ENCODE measurements around the gene BMP10. TPM values are rescaled to one million over a fixed set of nuclear protein-coding genes. Genes with fewer than 3 reads are reported as not detected.

Gene BMP10
- total and polyA plus RNA-seq, 2 of the 8 experiments (the other 6 are each of a cell fraction or from before 2014, with no cell fraction given) = not detected

DNA sequence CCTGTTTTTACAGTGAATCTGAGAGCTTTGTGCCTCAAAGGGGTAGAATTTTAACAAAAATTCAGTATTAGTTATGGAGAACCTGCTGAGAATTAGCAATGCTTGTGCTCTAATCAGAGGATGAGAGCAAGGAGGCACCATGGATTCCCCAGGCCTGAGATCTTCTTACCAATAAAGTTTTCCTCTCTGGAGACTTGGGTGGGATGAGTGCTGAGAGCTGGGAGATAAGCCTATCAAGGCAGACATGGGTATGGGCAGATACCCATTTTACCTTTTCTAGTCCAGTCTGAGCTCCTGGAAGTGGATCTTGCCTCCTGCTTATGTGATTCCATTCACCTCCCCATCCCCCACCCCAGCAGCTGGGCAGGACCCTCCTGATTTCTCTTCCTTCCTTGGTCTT lies 53.9 kb downstream of the BMP10 start (continued):
- TF ChIP-seq, protein P1, sequence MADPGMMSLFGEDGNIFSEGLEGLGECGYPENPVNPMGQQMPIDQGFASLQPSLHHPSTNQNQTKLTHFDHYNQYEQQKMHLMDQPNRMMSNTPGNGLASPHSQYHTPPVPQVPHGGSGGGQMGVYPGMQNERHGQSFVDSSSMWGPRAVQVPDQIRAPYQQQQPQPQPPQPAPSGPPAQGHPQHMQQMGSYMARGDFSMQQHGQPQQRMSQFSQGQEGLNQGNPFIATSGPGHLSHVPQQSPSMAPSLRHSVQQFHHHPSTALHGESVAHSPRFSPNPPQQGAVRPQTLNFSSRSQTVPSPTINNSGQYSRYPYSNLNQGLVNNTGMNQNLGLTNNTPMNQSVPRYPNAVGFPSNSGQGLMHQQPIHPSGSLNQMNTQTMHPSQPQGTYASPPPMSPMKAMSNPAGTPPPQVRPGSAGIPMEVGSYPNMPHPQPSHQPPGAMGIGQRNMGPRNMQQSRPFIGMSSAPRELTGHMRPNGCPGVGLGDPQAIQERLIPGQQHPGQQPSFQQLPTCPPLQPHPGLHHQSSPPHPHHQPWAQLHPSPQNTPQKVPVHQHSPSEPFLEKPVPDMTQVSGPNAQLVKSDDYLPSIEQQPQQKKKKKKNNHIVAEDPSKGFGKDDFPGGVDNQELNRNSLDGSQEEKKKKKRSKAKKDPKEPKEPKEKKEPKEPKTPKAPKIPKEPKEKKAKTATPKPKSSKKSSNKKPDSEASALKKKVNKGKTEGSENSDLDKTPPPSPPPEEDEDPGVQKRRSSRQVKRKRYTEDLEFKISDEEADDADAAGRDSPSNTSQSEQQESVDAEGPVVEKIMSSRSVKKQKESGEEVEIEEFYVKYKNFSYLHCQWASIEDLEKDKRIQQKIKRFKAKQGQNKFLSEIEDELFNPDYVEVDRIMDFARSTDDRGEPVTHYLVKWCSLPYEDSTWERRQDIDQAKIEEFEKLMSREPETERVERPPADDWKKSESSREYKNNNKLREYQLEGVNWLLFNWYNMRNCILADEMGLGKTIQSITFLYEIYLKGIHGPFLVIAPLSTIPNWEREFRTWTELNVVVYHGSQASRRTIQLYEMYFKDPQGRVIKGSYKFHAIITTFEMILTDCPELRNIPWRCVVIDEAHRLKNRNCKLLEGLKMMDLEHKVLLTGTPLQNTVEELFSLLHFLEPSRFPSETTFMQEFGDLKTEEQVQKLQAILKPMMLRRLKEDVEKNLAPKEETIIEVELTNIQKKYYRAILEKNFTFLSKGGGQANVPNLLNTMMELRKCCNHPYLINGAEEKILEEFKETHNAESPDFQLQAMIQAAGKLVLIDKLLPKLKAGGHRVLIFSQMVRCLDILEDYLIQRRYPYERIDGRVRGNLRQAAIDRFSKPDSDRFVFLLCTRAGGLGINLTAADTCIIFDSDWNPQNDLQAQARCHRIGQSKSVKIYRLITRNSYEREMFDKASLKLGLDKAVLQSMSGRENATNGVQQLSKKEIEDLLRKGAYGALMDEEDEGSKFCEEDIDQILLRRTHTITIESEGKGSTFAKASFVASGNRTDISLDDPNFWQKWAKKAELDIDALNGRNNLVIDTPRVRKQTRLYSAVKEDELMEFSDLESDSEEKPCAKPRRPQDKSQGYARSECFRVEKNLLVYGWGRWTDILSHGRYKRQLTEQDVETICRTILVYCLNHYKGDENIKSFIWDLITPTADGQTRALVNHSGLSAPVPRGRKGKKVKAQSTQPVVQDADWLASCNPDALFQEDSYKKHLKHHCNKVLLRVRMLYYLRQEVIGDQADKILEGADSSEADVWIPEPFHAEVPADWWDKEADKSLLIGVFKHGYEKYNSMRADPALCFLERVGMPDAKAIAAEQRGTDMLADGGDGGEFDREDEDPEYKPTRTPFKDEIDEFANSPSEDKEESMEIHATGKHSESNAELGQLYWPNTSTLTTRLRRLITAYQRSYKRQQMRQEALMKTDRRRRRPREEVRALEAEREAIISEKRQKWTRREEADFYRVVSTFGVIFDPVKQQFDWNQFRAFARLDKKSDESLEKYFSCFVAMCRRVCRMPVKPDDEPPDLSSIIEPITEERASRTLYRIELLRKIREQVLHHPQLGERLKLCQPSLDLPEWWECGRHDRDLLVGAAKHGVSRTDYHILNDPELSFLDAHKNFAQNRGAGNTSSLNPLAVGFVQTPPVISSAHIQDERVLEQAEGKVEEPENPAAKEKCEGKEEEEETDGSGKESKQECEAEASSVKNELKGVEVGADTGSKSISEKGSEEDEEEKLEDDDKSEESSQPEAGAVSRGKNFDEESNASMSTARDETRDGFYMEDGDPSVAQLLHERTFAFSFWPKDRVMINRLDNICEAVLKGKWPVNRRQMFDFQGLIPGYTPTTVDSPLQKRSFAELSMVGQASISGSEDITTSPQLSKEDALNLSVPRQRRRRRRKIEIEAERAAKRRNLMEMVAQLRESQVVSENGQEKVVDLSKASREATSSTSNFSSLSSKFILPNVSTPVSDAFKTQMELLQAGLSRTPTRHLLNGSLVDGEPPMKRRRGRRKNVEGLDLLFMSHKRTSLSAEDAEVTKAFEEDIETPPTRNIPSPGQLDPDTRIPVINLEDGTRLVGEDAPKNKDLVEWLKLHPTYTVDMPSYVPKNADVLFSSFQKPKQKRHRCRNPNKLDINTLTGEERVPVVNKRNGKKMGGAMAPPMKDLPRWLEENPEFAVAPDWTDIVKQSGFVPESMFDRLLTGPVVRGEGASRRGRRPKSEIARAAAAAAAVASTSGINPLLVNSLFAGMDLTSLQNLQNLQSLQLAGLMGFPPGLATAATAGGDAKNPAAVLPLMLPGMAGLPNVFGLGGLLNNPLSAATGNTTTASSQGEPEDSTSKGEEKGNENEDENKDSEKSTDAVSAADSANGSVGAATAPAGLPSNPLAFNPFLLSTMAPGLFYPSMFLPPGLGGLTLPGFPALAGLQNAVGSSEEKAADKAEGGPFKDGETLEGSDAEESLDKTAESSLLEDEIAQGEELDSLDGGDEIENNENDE (IDR thresholded peaks at IDR 0.05; ENCODE audit: insufficient replicate concordance, low read length) = no peak
- no peak for TF ChIP-seq SP1 (IDR thresholded peaks at IDR 0.05; ENCODE audit: low read depth, low read length)
- no peak for TF ChIP-seq CTCF (IDR thresholded peaks at IDR 0.05; ENCODE audit: control extremely low read depth in 1 of 3, insufficient read depth in 1 of 3, low read depth in 1 of 3, low read length in 3 of 3)
- TF ChIP-seq, protein P2, sequence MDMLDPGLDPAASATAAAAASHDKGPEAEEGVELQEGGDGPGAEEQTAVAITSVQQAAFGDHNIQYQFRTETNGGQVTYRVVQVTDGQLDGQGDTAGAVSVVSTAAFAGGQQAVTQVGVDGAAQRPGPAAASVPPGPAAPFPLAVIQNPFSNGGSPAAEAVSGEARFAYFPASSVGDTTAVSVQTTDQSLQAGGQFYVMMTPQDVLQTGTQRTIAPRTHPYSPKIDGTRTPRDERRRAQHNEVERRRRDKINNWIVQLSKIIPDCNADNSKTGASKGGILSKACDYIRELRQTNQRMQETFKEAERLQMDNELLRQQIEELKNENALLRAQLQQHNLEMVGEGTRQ (IDR thresholded peaks at IDR 0.05; ENCODE audit: low read length) = no peak
- no peak for TF ChIP-seq GABPA (IDR thresholded peaks at IDR 0.05; ENCODE audit: borderline replicate concordance, insufficient read depth, low read length)
- no peak for TF ChIP-seq JUND (IDR thresholded peaks at IDR 0.05; ENCODE audit: low read length)
